NT2/D1 (cell line): Measurements from ENCODE around the gene SLC35F3.
"Not testable (repeated sequence)": the region's sequence is repeated elsewhere in the genome, so short reads cannot be mapped to it uniquely, and the experiment has no call there.

Source experiments
- DNase-seq: peaks from one replicate; pipeline ENCODE4 v3.0.0-alpha.2; 2011; ENCODE audit warnings: low read depth, low spot score
- H3K27me3 ChIP-seq: 2 replicates; pipeline ENCODE4 v1.6.0; 2011; ENCODE audit warnings: mild to moderate bottlenecking; ENCODE audit not compliant: insufficient read length, insufficient read depth
- H3K36me3 ChIP-seq: 2 replicates; pipeline ENCODE4 v1.6.1; 2011; ENCODE audit warnings: mild to moderate bottlenecking, low read length, mixed read lengths; ENCODE audit not compliant: insufficient read depth, insufficient read length
- H3K4me1 ChIP-seq: 2 replicates; pipeline ENCODE4 v1.5.1; 2011; ENCODE audit not compliant: insufficient read depth, insufficient read length
- H3K4me3 ChIP-seq: 2 replicates; pipeline ENCODE4 v1.5.1; 2011; ENCODE audit warnings: low read depth; ENCODE audit not compliant: insufficient read length
- H3K9ac ChIP-seq: 2 replicates; pipeline ENCODE4 v1.6.0; 2011; ENCODE audit warnings: low read depth; ENCODE audit not compliant: insufficient read length
- H3K9me3 ChIP-seq: 2 replicates; pipeline ENCODE4 v1.5.1; 2011; ENCODE audit warnings: mild to moderate bottlenecking, low read length; ENCODE audit not compliant: insufficient read depth
- SUZ12 ChIP-seq: IDR thresholded peaks from 2 replicates; pipeline ENCODE4 v1.6.1; 2011; ENCODE audit not compliant: insufficient read length, insufficient read depth; ENCODE audit errors: extremely low read depth
- YY1 ChIP-seq: IDR thresholded peaks from 2 replicates; pipeline ENCODE4 v1.6.1; 2011; ENCODE audit not compliant: insufficient read length, insufficient read depth
- ZNF274 ChIP-seq: IDR thresholded peaks from 2 replicates; pipeline ENCODE4 v1.6.1; 2011; ENCODE audit warnings: mild to moderate bottlenecking, low read depth, low read length

The SLC35F3 gene

GRCh38 chr1:234206651-234207284, 302.3 kb downstream of the SLC35F3 start:
- no peak for DNase-seq
- Histone ChIP-seq H3K4me1 (peaks cover 2% of the 10 kb centered on the region), H3K9me3 (peaks cover 13% of the 10 kb centered on the region), H3K36me3 (no peaks in the 10 kb centered on the region), H3K9ac (no peak overlapping the region), H3K27me3 (no peaks in the 10 kb centered on the region), H3K4me3 (no peak overlapping the region)
- no peak for TF ChIP-seq YY1
- TF ChIP-seq SUZ12: no peak
- no peak for TF ChIP-seq ZNF274

- H3K4me3 ChIP-seq: no peak overlapping the region
- DNase-seq: no peak
- peaks cover 7% of the 10 kb centered on the region for H3K4me1 ChIP-seq
- H3K36me3 ChIP-seq: no peaks in the 10 kb centered on the region
- peaks cover 6% of the 10 kb centered on the region for H3K27me3 ChIP-seq
- no peak overlapping the region for H3K9ac ChIP-seq
- peaks cover 13% of the 10 kb centered on the region for H3K9me3 ChIP-seq
- TF ChIP-seq ZNF274: no peak
- TF ChIP-seq YY1: no peak
- no peak for TF ChIP-seq SUZ12
Observed at GRCh38 chr1:234208351-234208750, 303.9 kb downstream of the SLC35F3 start.

GRCh38 chr1:234208791-234209190, 304.3 kb downstream of the SLC35F3 start:
- no peaks in the 10 kb centered on the region for H3K36me3 ChIP-seq
- TF ChIP-seq ZNF274 (no peak), SUZ12 (no peak), YY1 (no peak)
- H3K9ac ChIP-seq: no peak overlapping the region
- H3K4me3 ChIP-seq: no peak overlapping the region
- H3K9me3 ChIP-seq: peaks cover 13% of the 10 kb centered on the region
- DNase-seq: no peak
- H3K27me3 ChIP-seq: peaks cover 11% of the 10 kb centered on the region
- H3K4me1 ChIP-seq: peaks cover 8% of the 10 kb centered on the region

- not testable (repeated sequence) for DNase-seq, H3K4me3 ChIP-seq, H3K36me3 ChIP-seq, H3K9ac ChIP-seq, H3K4me1 ChIP-seq
- Histone ChIP-seq H3K9me3 (peaks cover 13% of the 10 kb centered on the region), H3K27me3 (peaks cover 26% of the 10 kb centered on the region)
Observed at GRCh38 chr1:234210429-234210828, 306.0 kb downstream of the SLC35F3 start.

- not testable (repeated sequence) for H3K4me3 ChIP-seq, H3K4me1 ChIP-seq, DNase-seq, H3K36me3 ChIP-seq, H3K9ac ChIP-seq
- peaks cover 36% of the 10 kb centered on the region for H3K27me3 ChIP-seq
- H3K9me3 ChIP-seq: peaks cover 13% of the 10 kb centered on the region
Observed at GRCh38 chr1:234211855-234212254, 307.4 kb downstream of the SLC35F3 start.

- Histone ChIP-seq H3K27me3 (peaks cover 36% of the 10 kb centered on the region), H3K4me1 (peaks cover 6% of the 10 kb centered on the region), H3K36me3 (no peaks in the 10 kb centered on the region), H3K4me3 (peak overlapping the region; percentile 67), H3K9me3 (peaks cover 13% of the 10 kb centered on the region), H3K9ac (peak overlapping the region; percentile 9)
- DNase-seq: peak; percentile 66
- TF ChIP-seq ZNF274 (no peak), SUZ12 (no peak), YY1 (no peak)
Observed at GRCh38 chr1:234212764-234213657, 308.5 kb downstream of the SLC35F3 start.

- TF ChIP-seq SUZ12: no peak
- TF ChIP-seq ZNF274: no peak
- no peak for TF ChIP-seq YY1
- Histone ChIP-seq H3K36me3 (no peaks in the 10 kb centered on the region), H3K9ac (peak overlapping the region; percentile 67), H3K4me1 (peaks cover 6% of the 10 kb centered on the region), H3K4me3 (peak overlapping the region; percentile 67), H3K27me3 (peaks cover 36% of the 10 kb centered on the region), H3K9me3 (peaks cover 13% of the 10 kb centered on the region)
- peak; percentile 32 for DNase-seq
Observed at GRCh38 chr1:234213658-234214128, 309.2 kb downstream of the SLC35F3 start.
